ENCODE results near the gene LEF1. TPM values are rescaled to one million over a fixed set of nuclear protein-coding genes. Genes with fewer than 3 reads are reported as not detected.

LEF1 gene
- polyA plus RNA-seq, 1 donor = 8.5 TPM

GRCh38 chr4:108103099-108103862 is 65.5 kb downstream of the LEF1 start:
- no peaks in the 10 kb centered on the region for H3K9me3 ChIP-seq (ENCODE audit: control insufficient read depth, low read depth, low read length)
- H3K27me3 ChIP-seq (ENCODE audit: control insufficient read depth, insufficient read depth, low read length) = peaks cover 9% of the 10 kb centered on the region
- 100% methylated on average over 1 of the region's 5 CpGs for WGBS (ENCODE audit: insufficient coverage, low lambda C conversion rate)
- no peak overlapping the region for H3K4me3 ChIP-seq (ENCODE audit: low read length)
- no peaks in the 10 kb centered on the region for H3K36me3 ChIP-seq (ENCODE audit: control insufficient read depth, insufficient read depth, low read length)
- no peak for DNase-seq
- H3K27ac ChIP-seq (ENCODE audit: low read length) = no peak overlapping the region
- no peaks in the 10 kb centered on the region for H3K4me1 ChIP-seq (ENCODE audit: control insufficient read depth, insufficient read depth, low read length)

GRCh38 chr4:108100827-108101226 is 67.9 kb downstream of the LEF1 start:
- H3K36me3 ChIP-seq (ENCODE audit: control insufficient read depth, insufficient read depth, low read length) = no peaks in the 10 kb centered on the region
- H3K9me3 ChIP-seq (ENCODE audit: control insufficient read depth, low read depth, low read length) = no peaks in the 10 kb centered on the region
- no peak overlapping the region for H3K27ac ChIP-seq (ENCODE audit: low read length)
- no peaks in the 10 kb centered on the region for H3K4me1 ChIP-seq (ENCODE audit: control insufficient read depth, insufficient read depth, low read length)
- DNase-seq = no peak
- peaks cover 11% of the 10 kb centered on the region for H3K27me3 ChIP-seq (ENCODE audit: control insufficient read depth, insufficient read depth, low read length)
- WGBS (ENCODE audit: insufficient coverage, low lambda C conversion rate) = 100% methylated on average over 1 of the region's 1 CpG
- no peak overlapping the region for H3K4me3 ChIP-seq (ENCODE audit: low read length)

DNA sequence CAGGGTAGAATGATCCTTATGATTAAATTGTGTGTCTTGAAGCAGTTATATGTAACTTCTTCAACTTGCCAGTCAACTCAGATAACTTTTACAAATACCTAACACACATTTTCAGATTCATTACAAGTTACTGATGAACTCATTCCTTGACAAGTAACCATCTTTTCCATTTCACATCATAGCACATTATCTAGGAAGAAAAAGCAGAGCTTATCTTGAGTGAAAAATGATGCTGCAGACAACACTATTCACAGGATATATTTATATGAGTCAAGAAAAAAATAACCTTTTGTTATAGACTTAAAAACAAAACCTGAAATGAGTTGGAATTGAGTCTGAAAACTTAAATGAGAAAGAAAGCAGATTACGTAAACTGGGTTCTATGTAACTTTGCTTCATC is 68.9 kb downstream of the LEF1 start:
- no peak for DNase-seq
- WGBS (ENCODE audit: insufficient coverage, low lambda C conversion rate) = 100% methylated on average over 1 of the region's 1 CpG
- H3K4me1 ChIP-seq (ENCODE audit: control insufficient read depth, insufficient read depth, low read length) = no peaks in the 10 kb centered on the region
- H3K27ac ChIP-seq (ENCODE audit: low read length) = no peak overlapping the region
- H3K27me3 ChIP-seq (ENCODE audit: control insufficient read depth, insufficient read depth, low read length) = peaks cover 11% of the 10 kb centered on the region
- H3K9me3 ChIP-seq (ENCODE audit: control insufficient read depth, low read depth, low read length) = no peaks in the 10 kb centered on the region
- no peaks in the 10 kb centered on the region for H3K36me3 ChIP-seq (ENCODE audit: control insufficient read depth, insufficient read depth, low read length)
- H3K4me3 ChIP-seq (ENCODE audit: low read length) = no peak overlapping the region

DNA sequence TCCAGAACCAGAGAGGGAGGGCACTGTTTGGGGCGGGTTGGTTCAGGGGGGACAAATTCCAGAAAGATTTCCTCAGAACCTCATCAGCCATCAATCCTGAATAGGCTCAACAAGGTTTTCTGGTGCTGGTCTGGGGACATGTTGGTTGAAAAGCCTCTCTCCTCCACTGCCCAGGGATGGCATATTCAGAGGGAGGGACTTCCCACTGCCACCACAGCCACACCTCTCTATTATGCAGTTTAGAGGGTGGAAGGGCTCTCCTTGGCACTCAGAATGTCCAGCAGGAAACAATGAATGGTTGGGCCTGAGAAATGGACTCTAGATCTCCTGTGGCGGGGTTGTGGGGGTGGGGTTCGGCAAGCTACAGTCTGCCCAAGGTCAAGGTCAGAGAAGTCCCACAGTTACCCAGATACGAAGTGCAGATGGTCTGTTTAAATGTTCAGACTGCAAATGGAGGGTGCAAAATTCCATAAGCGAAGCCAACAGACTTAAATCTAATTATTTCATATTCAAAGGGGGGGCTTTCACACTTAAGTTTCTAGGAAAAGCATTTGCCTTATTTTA is 70.7 kb downstream of the LEF1 start:
- 100% methylated on average over 1 of the region's 5 CpGs for WGBS (ENCODE audit: insufficient coverage, low lambda C conversion rate)
- no peak for DNase-seq
- no peaks in the 10 kb centered on the region for H3K36me3 ChIP-seq (ENCODE audit: control insufficient read depth, insufficient read depth, low read length)
- H3K4me1 ChIP-seq (ENCODE audit: control insufficient read depth, insufficient read depth, low read length) = no peaks in the 10 kb centered on the region
- H3K9me3 ChIP-seq (ENCODE audit: control insufficient read depth, low read depth, low read length) = no peaks in the 10 kb centered on the region
- peaks cover 9% of the 10 kb centered on the region for H3K27me3 ChIP-seq (ENCODE audit: control insufficient read depth, insufficient read depth, low read length)
- no peak overlapping the region for H3K27ac ChIP-seq (ENCODE audit: low read length)
- no peak overlapping the region for H3K4me3 ChIP-seq (ENCODE audit: low read length)

DNA sequence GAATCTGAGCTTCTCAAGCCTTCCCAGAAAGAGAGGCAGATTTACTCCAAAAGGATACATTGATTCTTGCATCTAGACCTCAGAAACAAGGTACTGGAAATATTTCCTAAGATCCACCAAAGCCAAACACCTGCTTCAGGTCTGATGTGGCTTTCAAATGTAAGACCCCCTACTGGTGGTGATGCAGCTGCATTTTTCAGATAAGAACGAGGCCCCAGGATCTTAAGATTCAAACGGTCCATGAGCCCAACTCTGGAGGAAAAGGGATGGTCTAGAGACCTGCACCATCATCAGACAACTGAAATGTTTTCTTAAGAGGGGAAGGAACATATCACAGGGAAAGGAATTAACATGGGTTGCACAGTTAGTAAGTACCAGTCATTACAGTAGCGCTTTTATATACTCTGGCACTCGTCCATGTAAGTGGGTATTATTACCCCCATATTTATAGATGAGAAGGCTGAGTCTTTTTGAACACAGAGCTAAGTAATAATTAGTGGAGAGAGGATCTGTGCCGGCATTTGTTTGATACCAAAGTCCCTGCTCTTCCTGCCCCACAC is 73.7 kb downstream of the LEF1 start:
- no peaks in the 10 kb centered on the region for H3K4me1 ChIP-seq (ENCODE audit: control insufficient read depth, insufficient read depth, low read length)
- WGBS (ENCODE audit: insufficient coverage, low lambda C conversion rate) = 0% methylated on average over 1 of the region's 5 CpGs
- H3K9me3 ChIP-seq (ENCODE audit: control insufficient read depth, low read depth, low read length) = no peaks in the 10 kb centered on the region
- H3K4me3 ChIP-seq (ENCODE audit: low read length) = no peak overlapping the region
- H3K36me3 ChIP-seq (ENCODE audit: control insufficient read depth, insufficient read depth, low read length) = no peaks in the 10 kb centered on the region
- H3K27ac ChIP-seq (ENCODE audit: low read length) = no peak overlapping the region
- DNase-seq = no peak
- peaks cover 5% of the 10 kb centered on the region for H3K27me3 ChIP-seq (ENCODE audit: control insufficient read depth, insufficient read depth, low read length)

DNA sequence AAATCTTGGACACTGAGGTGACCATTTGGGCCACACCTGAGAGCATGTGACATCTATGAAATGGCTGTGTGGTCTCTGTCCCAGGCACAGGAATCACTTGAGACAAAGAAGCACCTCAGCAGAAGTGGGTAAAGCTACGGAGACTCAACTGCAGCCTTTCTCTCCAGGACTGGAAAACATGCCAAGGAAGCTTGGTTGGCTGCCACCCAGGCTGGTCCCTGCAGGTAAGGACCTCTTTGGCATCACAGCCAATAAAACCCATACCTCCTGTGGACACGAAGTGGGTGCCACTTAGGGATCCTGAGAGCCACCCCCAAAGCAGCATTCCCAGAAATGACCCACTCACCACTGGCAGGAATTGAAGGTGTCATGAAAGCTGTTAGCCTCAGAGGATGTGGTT is 74.6 kb downstream of the LEF1 start:
- DNase-seq = no peak
- no CpG with 5 or more reads among the region's 2 CpGs for WGBS (ENCODE audit: insufficient coverage, low lambda C conversion rate)
- Histone ChIP-seq H3K27me3 (ENCODE audit: control insufficient read depth, insufficient read depth, low read length) (peaks cover 5% of the 10 kb centered on the region), H3K9me3 (ENCODE audit: control insufficient read depth, low read depth, low read length) (no peaks in the 10 kb centered on the region), H3K36me3 (ENCODE audit: control insufficient read depth, insufficient read depth, low read length) (no peaks in the 10 kb centered on the region), H3K4me3 (ENCODE audit: low read length) (no peak overlapping the region), H3K4me1 (ENCODE audit: control insufficient read depth, insufficient read depth, low read length) (no peaks in the 10 kb centered on the region), H3K27ac (ENCODE audit: low read length) (no peak overlapping the region)

DNA sequence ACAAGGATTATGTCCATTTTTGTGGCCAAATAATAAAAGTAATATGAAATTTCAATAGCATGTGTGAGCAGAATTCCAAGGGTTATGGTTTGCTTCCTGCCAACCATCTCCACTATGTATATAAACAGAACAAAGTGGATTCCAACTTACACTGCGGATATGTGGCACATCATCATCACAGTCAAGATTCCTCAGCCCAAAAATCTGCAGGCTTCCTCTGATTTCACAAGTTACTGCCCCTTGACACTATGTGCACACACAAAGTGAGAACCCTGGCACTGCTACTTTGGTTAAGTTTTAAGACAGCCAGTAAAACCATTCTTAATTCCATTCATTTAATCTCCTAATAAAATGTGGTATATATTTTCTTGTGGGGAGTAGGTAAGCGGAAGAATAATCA is 76.4 kb downstream of the LEF1 start:
- Histone ChIP-seq H3K36me3 (ENCODE audit: control insufficient read depth, insufficient read depth, low read length) (no peaks in the 10 kb centered on the region), H3K27ac (ENCODE audit: low read length) (no peak overlapping the region), H3K4me3 (ENCODE audit: low read length) (no peak overlapping the region), H3K4me1 (ENCODE audit: control insufficient read depth, insufficient read depth, low read length) (no peaks in the 10 kb centered on the region), H3K9me3 (ENCODE audit: control insufficient read depth, low read depth, low read length) (no peaks in the 10 kb centered on the region), H3K27me3 (ENCODE audit: control insufficient read depth, insufficient read depth, low read length) (peaks cover 2% of the 10 kb centered on the region)
- WGBS (ENCODE audit: insufficient coverage, low lambda C conversion rate) = no CpG with 5 or more reads among the region's 2 CpGs
- no peak for DNase-seq

DNA sequence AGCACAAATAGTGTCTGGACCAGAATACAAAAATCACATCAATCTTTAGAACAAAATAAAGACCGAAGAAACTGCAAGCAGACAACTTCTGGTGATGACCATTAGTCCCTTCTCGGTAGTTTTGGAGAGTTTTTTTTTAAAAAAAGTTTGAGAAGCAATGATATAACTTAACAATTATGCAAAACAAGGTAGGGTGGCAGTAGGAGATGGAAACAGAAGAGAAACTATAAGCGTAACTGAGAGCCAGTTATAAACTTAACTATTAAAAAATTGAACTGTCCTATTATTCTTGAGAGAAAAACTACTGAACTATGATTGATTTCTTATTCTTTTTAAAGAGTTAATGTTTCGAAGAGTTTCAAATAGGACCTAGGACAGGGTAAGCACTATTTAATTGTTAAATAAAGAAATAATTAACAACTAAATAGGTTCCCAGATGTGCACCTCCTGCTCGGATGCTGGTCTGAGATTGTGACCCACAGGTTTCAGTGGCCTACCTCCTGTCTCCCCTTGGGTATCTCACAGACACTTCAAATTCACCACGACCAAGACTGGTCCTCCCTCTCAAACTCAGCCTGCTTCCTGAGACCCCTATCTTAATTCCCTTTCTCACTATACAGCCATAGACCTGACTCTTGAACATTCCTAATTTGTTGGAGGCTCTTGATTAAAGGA is 81.3 kb downstream of the LEF1 start:
- no peaks in the 10 kb centered on the region for H3K27me3 ChIP-seq (ENCODE audit: control insufficient read depth, insufficient read depth, low read length)
- H3K4me1 ChIP-seq (ENCODE audit: control insufficient read depth, insufficient read depth, low read length) = no peaks in the 10 kb centered on the region
- DNase-seq = no peak
- no peak overlapping the region for H3K27ac ChIP-seq (ENCODE audit: low read length)
- no peak overlapping the region for H3K4me3 ChIP-seq (ENCODE audit: low read length)
- no peaks in the 10 kb centered on the region for H3K9me3 ChIP-seq (ENCODE audit: control insufficient read depth, low read depth, low read length)
- H3K36me3 ChIP-seq (ENCODE audit: control insufficient read depth, insufficient read depth, low read length) = no peaks in the 10 kb centered on the region
- WGBS (ENCODE audit: insufficient coverage, low lambda C conversion rate) = 84% methylated on average over 2 of the region's 6 CpGs

GRCh38 chr4:108081256-108081655 is 87.5 kb downstream of the LEF1 start:
- Histone ChIP-seq H3K4me3 (ENCODE audit: low read length) (no peak overlapping the region), H3K36me3 (ENCODE audit: control insufficient read depth, insufficient read depth, low read length) (no peaks in the 10 kb centered on the region), H3K9me3 (ENCODE audit: control insufficient read depth, low read depth, low read length) (no peaks in the 10 kb centered on the region), H3K4me1 (ENCODE audit: control insufficient read depth, insufficient read depth, low read length) (no peaks in the 10 kb centered on the region), H3K27ac (ENCODE audit: low read length) (no peak overlapping the region), H3K27me3 (ENCODE audit: control insufficient read depth, insufficient read depth, low read length) (peaks cover 5% of the 10 kb centered on the region)
- no CpG with 5 or more reads among the region's 16 CpGs for WGBS (ENCODE audit: insufficient coverage, low lambda C conversion rate)
- no peak for DNase-seq

GRCh38 chr4:108080747-108081146 is 88.0 kb downstream of the LEF1 start:
- Histone ChIP-seq H3K27ac (ENCODE audit: low read length) (no peak overlapping the region), H3K4me1 (ENCODE audit: control insufficient read depth, insufficient read depth, low read length) (no peaks in the 10 kb centered on the region), H3K36me3 (ENCODE audit: control insufficient read depth, insufficient read depth, low read length) (no peaks in the 10 kb centered on the region), H3K9me3 (ENCODE audit: control insufficient read depth, low read depth, low read length) (no peaks in the 10 kb centered on the region), H3K4me3 (ENCODE audit: low read length) (no peak overlapping the region), H3K27me3 (ENCODE audit: control insufficient read depth, insufficient read depth, low read length) (peaks cover 5% of the 10 kb centered on the region)
- DNase-seq = no peak
- no CpG with 5 or more reads among the region's 10 CpGs for WGBS (ENCODE audit: insufficient coverage, low lambda C conversion rate)

All from large intestine (tissue), 3 donors.